Caco-2 (cell line): ENCODE results near the gene FAAH. TPM values are rescaled to one million over a fixed set of nuclear protein-coding genes. Genes with fewer than 3 reads are reported as not detected.

Experiments used
- BruUV-seq: library from RNA; stranded (reverse); fragments of 400-500 nt; replicated peaks from 2 replicates; lab custom pipeline; 2021; lab: Mats Ljungman, UMichigan
- CTCF ChIA-PET: fragments of 300-600 bp; sonication (Branson Sonifier 250); formaldehyde crosslinking; loops from one replicate; lab custom pipeline; 2022; ENCODE audit warnings: antibody characterized with exemption; lab: Charles Lee
- POLR2A ChIA-PET: fragments of 300-600 bp; sonication (Branson Sonifier 250); formaldehyde crosslinking; loops from one replicate; lab custom pipeline; 2022; ENCODE audit warnings: antibody characterized with exemption; lab: Charles Lee
- DNase-seq, 2 experiments: peaks; one replicate each; pipeline versions ENCODE4 v3.0.0 to v3.0.0-alpha.2; 2020 to 2022
- H3K27me3 ChIP-seq: replicated peaks from 2 replicates; pipeline ENCODE4 v1.6.0; 2011; ENCODE audit warnings: low read length; ENCODE audit not compliant: control insufficient read depth, insufficient read depth
- H3K36me3 ChIP-seq: 2 replicates; pipeline ENCODE4 v1.5.1; 2011; ENCODE audit warnings: low read length; ENCODE audit not compliant: control insufficient read depth, insufficient read depth
- H3K4me1 ChIP-seq: fragments of 250-450 bp; sonication (Bioruptor Pico); 2 replicates; pipeline ENCODE4 v1.5.1; 2020; ENCODE audit warnings: mild to moderate bottlenecking
- H3K4me3 ChIP-seq: 2 replicates; pipeline ENCODE4 v1.5.1; 2011; ENCODE audit warnings: low read depth, mild to moderate bottlenecking, control low read depth, low read length
- H3K9me3 ChIP-seq: fragments of 250-450 bp; sonication (Bioruptor Pico); 2 replicates; pipeline ENCODE4 v1.5.1; 2020; ENCODE audit warnings: mild to moderate bottlenecking, moderate library complexity
- H3K27ac Mint-ChIP-seq: one replicate; pipeline ENCODE4 v1.8.0; 2022; ENCODE audit warnings: mixed read lengths; ENCODE audit not compliant: unreplicated experiment
- H3K27me3 Mint-ChIP-seq: one replicate; pipeline ENCODE4 v1.8.0; 2022; ENCODE audit warnings: mixed read lengths; ENCODE audit not compliant: insufficient read depth, unreplicated experiment
- H3K36me3 Mint-ChIP-seq: one replicate; pipeline ENCODE4 v1.8.0; 2022; ENCODE audit warnings: mild to moderate bottlenecking, mixed read lengths; ENCODE audit not compliant: insufficient read depth, unreplicated experiment
- H3K4me1 Mint-ChIP-seq: one replicate; pipeline ENCODE4 v1.8.0; 2022; ENCODE audit warnings: low read depth, mixed read lengths; ENCODE audit not compliant: unreplicated experiment
- H3K4me3 Mint-ChIP-seq: one replicate; pipeline ENCODE4 v1.8.0; 2022; ENCODE audit warnings: mild to moderate bottlenecking, moderate library complexity, mixed read lengths; ENCODE audit not compliant: unreplicated experiment
- H3K9me3 Mint-ChIP-seq: one replicate; pipeline ENCODE4 v1.8.0; 2022; ENCODE audit warnings: mixed read lengths; ENCODE audit not compliant: unreplicated experiment
- intact Hi-C: fragments of 100-400 bp; cut with micrococcal nuclease; formaldehyde crosslinking; loops from one replicate; pipeline ENCODE4 v1.10.0; 2022; ENCODE audit not compliant: unreplicated experiment
- total RNA-seq: library from RNA; stranded (reverse); gene quantifications from 2 replicates; pipeline ENCODE4 v1.2.3, GENCODE V29; 2022
- TF ChIP-seq, protein P1 (sequence below), 2 experiments: fragments of 200-600 bp in 1 of 2; IDR thresholded peaks; 1 replicate in 1 of 2; 2 replicates in 1 of 2; pipeline versions ENCODE4 v1.5.1 to v1.8.0; 2011 to 2022; ENCODE audit warnings: antibody characterized with exemption in 1 of 2, control low read depth in 1 of 2, inconsistent platforms in 1 of 2, low read depth in 1 of 2, low read length in 1 of 2, mild to moderate bottlenecking in 1 of 2, moderate library complexity in 1 of 2; ENCODE audit not compliant: insufficient read depth in 1 of 2, severe bottlenecking in 1 of 2, unreplicated experiment in 1 of 2

Gene FAAH
- total RNA-seq, 1 experiment from 2014 or later: 29.1 TPM

DNA sequence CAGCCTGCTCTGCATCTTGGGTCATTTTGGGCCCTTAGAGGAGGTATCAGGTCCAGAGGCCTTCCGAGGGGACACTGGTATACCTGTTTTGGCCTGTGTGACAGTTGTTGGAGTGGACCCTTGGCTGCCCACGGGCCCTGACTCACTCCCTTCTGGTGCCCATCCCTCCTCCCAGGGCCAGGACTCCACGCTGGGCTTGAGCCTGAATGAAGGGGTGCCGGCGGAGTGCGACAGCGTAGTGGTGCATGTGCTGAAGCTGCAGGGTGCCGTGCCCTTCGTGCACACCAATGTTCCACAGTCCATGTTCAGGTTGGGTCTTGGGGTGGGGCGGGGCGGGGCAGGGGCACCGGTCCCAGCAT lies 11.1 kb downstream of the FAAH start:
- BruUV-seq: no TSS peak
- H3K4me3 Mint-ChIP-seq: no peak overlapping the region
- intact Hi-C loops: no loop called here
- no peaks in the 10 kb centered on the region for H3K36me3 Mint-ChIP-seq
- H3K27me3 ChIP-seq: no peaks in the 10 kb centered on the region
- ChIA-PET CTCF (no interaction called here), POLR2A (no interaction called here)
- H3K4me3 ChIP-seq: no peak overlapping the region
- TF ChIP-seq, protein P1, sequence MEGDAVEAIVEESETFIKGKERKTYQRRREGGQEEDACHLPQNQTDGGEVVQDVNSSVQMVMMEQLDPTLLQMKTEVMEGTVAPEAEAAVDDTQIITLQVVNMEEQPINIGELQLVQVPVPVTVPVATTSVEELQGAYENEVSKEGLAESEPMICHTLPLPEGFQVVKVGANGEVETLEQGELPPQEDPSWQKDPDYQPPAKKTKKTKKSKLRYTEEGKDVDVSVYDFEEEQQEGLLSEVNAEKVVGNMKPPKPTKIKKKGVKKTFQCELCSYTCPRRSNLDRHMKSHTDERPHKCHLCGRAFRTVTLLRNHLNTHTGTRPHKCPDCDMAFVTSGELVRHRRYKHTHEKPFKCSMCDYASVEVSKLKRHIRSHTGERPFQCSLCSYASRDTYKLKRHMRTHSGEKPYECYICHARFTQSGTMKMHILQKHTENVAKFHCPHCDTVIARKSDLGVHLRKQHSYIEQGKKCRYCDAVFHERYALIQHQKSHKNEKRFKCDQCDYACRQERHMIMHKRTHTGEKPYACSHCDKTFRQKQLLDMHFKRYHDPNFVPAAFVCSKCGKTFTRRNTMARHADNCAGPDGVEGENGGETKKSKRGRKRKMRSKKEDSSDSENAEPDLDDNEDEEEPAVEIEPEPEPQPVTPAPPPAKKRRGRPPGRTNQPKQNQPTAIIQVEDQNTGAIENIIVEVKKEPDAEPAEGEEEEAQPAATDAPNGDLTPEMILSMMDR (IDR thresholded peaks at IDR 0.05; ENCODE audit: insufficient read depth in 1 of 2, low read depth in 1 of 2, low read length in 1 of 2, severe bottlenecking in 1 of 2, unreplicated experiment in 1 of 2): no peak
- no peaks in the 10 kb centered on the region for H3K9me3 Mint-ChIP-seq
- peaks cover 5% of the 10 kb centered on the region; the same call in 1 of the 2 replicates for H3K4me1 ChIP-seq
- H3K27ac Mint-ChIP-seq: no peak overlapping the region
- no peaks in the 10 kb centered on the region for H3K9me3 ChIP-seq
- peaks cover 5% of the 10 kb centered on the region for H3K4me1 Mint-ChIP-seq
- no peaks in the 10 kb centered on the region for H3K27me3 Mint-ChIP-seq
- no peak for DNase-seq
- no peaks in the 10 kb centered on the region for H3K36me3 ChIP-seq

DNA sequence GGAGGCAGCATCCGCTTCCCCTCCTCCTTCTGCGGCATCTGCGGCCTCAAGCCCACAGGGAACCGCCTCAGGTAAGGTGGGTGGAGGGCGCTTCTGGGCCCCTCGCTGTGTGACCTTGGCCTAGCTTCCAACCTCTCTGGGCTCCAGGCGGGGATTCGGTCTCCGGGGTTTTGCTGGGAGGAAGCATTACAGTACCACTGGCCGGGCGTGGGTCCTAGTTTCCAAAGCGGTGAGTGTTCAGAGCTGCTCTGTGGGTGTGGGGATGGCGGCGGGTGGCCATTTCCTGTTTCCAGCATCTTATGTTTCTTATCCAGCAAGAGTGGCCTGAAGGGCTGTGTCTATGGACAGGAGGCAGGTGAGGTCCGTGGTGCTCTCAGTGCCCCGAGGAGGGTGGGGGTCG lies 11.6 kb downstream of the FAAH start:
- POLR2A ChIA-PET: no interaction called here
- no TSS peak for BruUV-seq
- intact Hi-C loops: no loop called here
- H3K4me3 ChIP-seq: no peak overlapping the region
- TF ChIP-seq, protein P1 (IDR thresholded peaks at IDR 0.05; ENCODE audit: insufficient read depth in 1 of 2, low read depth in 1 of 2, low read length in 1 of 2, severe bottlenecking in 1 of 2, unreplicated experiment in 1 of 2): no peak
- no peaks in the 10 kb centered on the region for H3K9me3 ChIP-seq
- H3K36me3 Mint-ChIP-seq: no peaks in the 10 kb centered on the region
- CTCF ChIA-PET: interaction anchor here (0.6 kb wide), 1 partner anchor 9 kb away, joined by 4 read pairs; no protein-coding TSS in a partner anchor
- no peaks in the 10 kb centered on the region for H3K27me3 ChIP-seq
- H3K27me3 Mint-ChIP-seq: no peaks in the 10 kb centered on the region
- DNase-seq: no peak
- no peak overlapping the region for H3K27ac Mint-ChIP-seq
- H3K4me1 ChIP-seq: peaks cover 5% of the 10 kb centered on the region; the same call in 1 of the 2 replicates
- H3K36me3 ChIP-seq: no peaks in the 10 kb centered on the region
- no peaks in the 10 kb centered on the region for H3K4me1 Mint-ChIP-seq
- no peak overlapping the region for H3K4me3 Mint-ChIP-seq
- no peaks in the 10 kb centered on the region for H3K9me3 Mint-ChIP-seq

DNA sequence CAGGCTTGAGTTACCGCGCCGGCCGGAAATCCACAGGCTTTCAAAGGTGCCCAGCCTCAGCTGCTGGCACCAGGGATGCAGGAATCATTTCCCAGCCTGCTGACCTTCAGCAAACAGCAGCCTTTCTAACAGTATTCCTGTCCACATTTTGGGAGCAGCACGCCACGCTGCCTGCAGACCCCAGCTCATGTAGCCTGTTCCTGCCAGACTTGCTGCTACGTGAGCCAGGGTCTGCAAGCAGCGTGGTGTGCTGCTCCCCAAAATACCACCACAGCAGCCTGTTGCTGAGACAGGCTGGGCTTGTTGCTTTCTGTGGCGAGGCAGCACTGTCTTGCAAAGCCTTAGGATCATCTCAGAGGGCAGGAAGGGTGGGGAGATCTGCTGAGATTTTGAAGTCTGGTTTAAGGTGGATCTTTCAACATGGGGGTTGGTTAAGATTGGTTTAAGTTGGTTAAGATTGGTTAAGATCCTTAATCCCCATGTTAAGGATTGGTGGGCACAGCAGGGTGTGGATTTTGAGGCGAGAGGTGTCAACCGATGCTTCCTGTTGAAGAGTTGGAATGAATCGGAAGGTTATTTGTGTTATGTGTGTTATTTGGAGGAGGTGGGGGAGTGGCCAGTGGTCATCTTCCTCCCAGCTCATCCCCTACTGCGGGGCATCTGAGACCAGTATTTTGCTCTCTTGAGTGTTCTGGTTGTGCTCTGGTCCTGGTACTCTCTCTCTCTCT lies 12.9 kb downstream of the FAAH start:
- ChIA-PET POLR2A (no interaction called here), CTCF (interaction anchor here (0.6 kb wide), 1 partner anchor 143 kb away, joined by 3 read pairs; no protein-coding TSS in a partner anchor)
- no peak overlapping the region for H3K27ac Mint-ChIP-seq
- TF ChIP-seq, protein P1 (IDR thresholded peaks at IDR 0.05; ENCODE audit: insufficient read depth in 1 of 2, low read depth in 1 of 2, low read length in 1 of 2, severe bottlenecking in 1 of 2, unreplicated experiment in 1 of 2): no peak
- H3K9me3 Mint-ChIP-seq: no peaks in the 10 kb centered on the region
- Histone ChIP-seq H3K27me3 (no peaks in the 10 kb centered on the region), H3K9me3 (no peaks in the 10 kb centered on the region), H3K4me1 (peaks cover 1% of the 10 kb centered on the region; the same call in 1 of the 2 replicates), H3K4me3 (no peak overlapping the region), H3K36me3 (no peaks in the 10 kb centered on the region)
- intact Hi-C loops: no loop called here
- no TSS peak for BruUV-seq
- no peaks in the 10 kb centered on the region for H3K4me1 Mint-ChIP-seq
- H3K27me3 Mint-ChIP-seq: no peaks in the 10 kb centered on the region
- no peaks in the 10 kb centered on the region for H3K36me3 Mint-ChIP-seq
- DNase-seq: no peak
- H3K4me3 Mint-ChIP-seq: no peak overlapping the region
